Measurements from ENCODE around the gene EPHB2. TPM values are rescaled to one million over a fixed set of nuclear protein-coding genes. Genes with fewer than 3 reads are reported as not detected.
A peak's percentile ranks its signal among the peaks of the same experiment; 100 is the strongest.
"Not testable (repeated sequence)": the region's sequence is repeated elsewhere in the genome, so short reads cannot be mapped to it uniquely, and the experiment has no call there.

The EPHB2 gene
- total and polyA plus RNA-seq, 2 donors (not counting 1 experiment from before 2014, with no cell fraction given), result 0.07 to 0.39 TPM

DNA sequence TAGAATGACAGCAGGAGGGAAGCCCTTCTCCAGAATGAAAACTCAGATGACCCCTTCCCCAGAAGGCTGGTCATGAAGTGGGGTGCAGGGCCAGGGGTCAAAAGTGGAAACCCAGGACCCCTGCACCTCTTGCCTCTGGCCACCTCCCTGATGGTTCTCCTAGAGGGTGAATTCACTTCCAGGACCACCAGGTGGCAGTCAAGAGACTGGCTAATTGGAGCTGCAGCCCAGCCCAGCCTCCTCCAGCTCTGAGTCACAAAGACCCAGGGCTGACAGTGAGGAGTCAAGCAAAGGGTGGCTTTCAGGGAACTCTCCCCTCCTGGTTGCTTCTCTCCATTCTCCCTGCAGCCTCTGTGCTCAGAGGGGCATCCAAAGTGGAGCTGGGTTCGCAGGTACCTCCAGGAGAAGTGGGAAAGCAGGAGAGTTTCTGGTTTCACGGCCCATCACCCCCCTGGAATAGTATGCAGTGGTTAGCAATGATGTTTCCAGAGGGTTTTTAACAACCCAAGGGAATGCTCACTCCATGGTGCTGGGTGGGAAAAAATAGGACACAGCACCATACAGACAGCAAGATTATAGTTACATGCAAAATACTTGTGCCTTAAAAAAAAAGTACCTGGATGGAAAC lies 6.1 kb upstream of the EPHB2 start:
- peak; percentile 85 for ATAC-seq (ENCODE audit: low read depth)
- ChIA-PET CTCF (interaction anchor here (0.7 to 2.3 kb wide), 13 partner anchors 9 to 479 kb away, joined by 3 to 15 read pairs (median 6); no protein-coding TSS in a partner anchor), POLR2A (no interaction called here)
- 89% methylated on average over 2 of the region's 2 CpGs for WGBS (ENCODE audit: insufficient coverage)
- H3K27me3 Mint-ChIP-seq, result peaks cover 43% of the 10 kb centered on the region
- H3K27ac Mint-ChIP-seq, result no peak overlapping the region
- Histone ChIP-seq H3K9ac (ENCODE audit: low read length) (no peak overlapping the region), H3K4me2 (replicated peaks; ENCODE audit: low read depth, low read length, poor library complexity, severe bottlenecking) (no peak overlapping the region), H3K4me1 (ENCODE audit: control insufficient read depth in 2 of 2, insufficient read depth in 2 of 2, low read length in 2 of 2) (no peaks in the 10 kb centered on the region), H3K27me3 (replicated peaks in 1 of 4; ENCODE audit: control extremely low read depth in 1 of 4, control insufficient read depth in 3 of 4, insufficient read depth in 4 of 4, low read length in 3 of 4) (peaks cover 0 to 21% (median 2%) of the 10 kb centered on the region in 4 experiments), H2AFZ (ENCODE audit: insufficient read depth, low read depth, low read length, poor library complexity, severe bottlenecking) (no peak overlapping the region), H4K20me1 (ENCODE audit: control insufficient read depth, insufficient read depth, low read length, poor library complexity, severe bottlenecking) (no peaks in the 10 kb centered on the region), H3K9me3 (ENCODE audit: control extremely low read depth in 1 of 3, control insufficient read depth in 2 of 3, insufficient read depth in 1 of 3, low read length in 2 of 3) (no peaks in the 10 kb centered on the region), H3K79me2 (ENCODE audit: control insufficient read depth, insufficient read depth, low read length) (no peaks in the 10 kb centered on the region), H3K4me3 (ENCODE audit: control extremely low read depth in 1 of 5, extremely low read depth in 1 of 5, insufficient read depth in 1 of 5, low read depth in 2 of 5, low read length in 4 of 5) (no peak overlapping the region), H3K36me3 (replicated peaks in 1 of 2; ENCODE audit: control extremely low read depth in 1 of 2, control insufficient read depth in 1 of 2, extremely low read depth in 1 of 2, insufficient read depth in 2 of 2, low read length in 1 of 2) (no peaks in the 10 kb centered on the region), H3K27ac (ENCODE audit: low read length in 2 of 2) (no peak overlapping the region)
- no peaks in the 10 kb centered on the region for H3K9me3 Mint-ChIP-seq (ENCODE audit: insufficient read depth)
- no peak overlapping the region for H3K4me3 Mint-ChIP-seq
- peak; percentile 70 for DNase-seq
- H3K4me1 Mint-ChIP-seq, result peaks cover 2% of the 10 kb centered on the region
- TF ChIP-seq, protein P1, sequence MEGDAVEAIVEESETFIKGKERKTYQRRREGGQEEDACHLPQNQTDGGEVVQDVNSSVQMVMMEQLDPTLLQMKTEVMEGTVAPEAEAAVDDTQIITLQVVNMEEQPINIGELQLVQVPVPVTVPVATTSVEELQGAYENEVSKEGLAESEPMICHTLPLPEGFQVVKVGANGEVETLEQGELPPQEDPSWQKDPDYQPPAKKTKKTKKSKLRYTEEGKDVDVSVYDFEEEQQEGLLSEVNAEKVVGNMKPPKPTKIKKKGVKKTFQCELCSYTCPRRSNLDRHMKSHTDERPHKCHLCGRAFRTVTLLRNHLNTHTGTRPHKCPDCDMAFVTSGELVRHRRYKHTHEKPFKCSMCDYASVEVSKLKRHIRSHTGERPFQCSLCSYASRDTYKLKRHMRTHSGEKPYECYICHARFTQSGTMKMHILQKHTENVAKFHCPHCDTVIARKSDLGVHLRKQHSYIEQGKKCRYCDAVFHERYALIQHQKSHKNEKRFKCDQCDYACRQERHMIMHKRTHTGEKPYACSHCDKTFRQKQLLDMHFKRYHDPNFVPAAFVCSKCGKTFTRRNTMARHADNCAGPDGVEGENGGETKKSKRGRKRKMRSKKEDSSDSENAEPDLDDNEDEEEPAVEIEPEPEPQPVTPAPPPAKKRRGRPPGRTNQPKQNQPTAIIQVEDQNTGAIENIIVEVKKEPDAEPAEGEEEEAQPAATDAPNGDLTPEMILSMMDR (IDR thresholded peaks at IDR 0.05), result peak; percentile 91
- no peak for TF ChIP-seq EZH2 (IDR thresholded peaks at IDR 0.05; ENCODE audit: borderline replicate concordance, insufficient read depth, low read depth, low read length, poor library complexity, severe bottlenecking)
- intact Hi-C loops (cut with micrococcal nuclease), result loop anchor here (1.0 to 10.0 kb wide), 2 partner anchors 185 to 480 kb away; no protein-coding TSS in a partner anchor

DNA sequence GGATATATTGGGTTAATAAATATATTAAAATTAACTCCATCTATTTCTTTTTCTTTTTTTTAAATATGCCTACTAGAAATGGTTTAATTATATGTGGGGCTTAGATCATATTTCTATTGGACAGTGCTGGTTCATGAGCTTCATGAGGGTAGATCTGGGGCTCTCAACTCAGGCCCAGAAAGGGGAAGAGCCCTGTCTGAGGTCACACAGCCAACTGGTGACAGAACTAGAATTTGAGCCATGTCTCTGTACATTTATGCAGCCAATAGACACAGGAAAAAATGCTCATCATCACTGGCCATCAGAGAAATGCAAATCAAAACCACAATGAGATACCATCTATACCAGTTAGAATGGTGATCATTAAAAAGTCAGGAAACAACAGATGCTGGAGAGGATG lies 5.1 kb upstream of the EPHB2 start:
- Histone ChIP-seq H3K9ac (ENCODE audit: low read length) (no peak overlapping the region), H2AFZ (ENCODE audit: insufficient read depth, low read depth, low read length, poor library complexity, severe bottlenecking) (no peak overlapping the region), H3K4me1 (ENCODE audit: control insufficient read depth in 2 of 2, insufficient read depth in 2 of 2, low read length in 2 of 2) (peaks cover 3 to 6% of the 10 kb centered on the region in 2 donors), H3K4me3 (ENCODE audit: control extremely low read depth in 1 of 5, extremely low read depth in 1 of 5, insufficient read depth in 1 of 5, low read depth in 2 of 5, low read length in 4 of 5) (no peak overlapping the region), H3K27me3 (replicated peaks in 1 of 4; ENCODE audit: control extremely low read depth in 1 of 4, control insufficient read depth in 3 of 4, insufficient read depth in 4 of 4, low read length in 3 of 4) (peaks cover 0 to 28% (median 5%) of the 10 kb centered on the region in 4 experiments), H3K4me2 (replicated peaks; ENCODE audit: low read depth, low read length, poor library complexity, severe bottlenecking) (no peak overlapping the region), H3K36me3 (replicated peaks in 1 of 2; ENCODE audit: control extremely low read depth in 1 of 2, control insufficient read depth in 1 of 2, extremely low read depth in 1 of 2, insufficient read depth in 2 of 2, low read length in 1 of 2) (no peaks in the 10 kb centered on the region), H3K9me3 (ENCODE audit: control extremely low read depth in 1 of 3, control insufficient read depth in 2 of 3, insufficient read depth in 1 of 3, low read length in 2 of 3) (no peaks in the 10 kb centered on the region), H3K79me2 (ENCODE audit: control insufficient read depth, insufficient read depth, low read length) (no peaks in the 10 kb centered on the region), H3K27ac (ENCODE audit: low read length in 2 of 2) (no peak overlapping the region), H4K20me1 (ENCODE audit: control insufficient read depth, insufficient read depth, low read length, poor library complexity, severe bottlenecking) (no peaks in the 10 kb centered on the region)
- intact Hi-C loops (cut with micrococcal nuclease), result loop anchor here (10.0 kb wide), 1 partner anchor 479 kb away; no protein-coding TSS in a partner anchor
- Mint-ChIP-seq H3K4me1 (peaks cover 5% of the 10 kb centered on the region), H3K27me3 (peaks cover 47% of the 10 kb centered on the region), H3K9me3 (ENCODE audit: insufficient read depth) (no peaks in the 10 kb centered on the region), H3K4me3 (no peak overlapping the region), H3K27ac (no peak overlapping the region)
- no peak for DNase-seq
- ATAC-seq (ENCODE audit: low read depth), result no peak
- CTCF ChIA-PET, result interaction anchor here (1.1 to 2.3 kb wide), 6 partner anchors 11 to 225 kb away, joined by 3 to 15 read pairs (median 7); no protein-coding TSS in a partner anchor
- no peak for TF ChIP-seq EZH2 (IDR thresholded peaks at IDR 0.05; ENCODE audit: borderline replicate concordance, insufficient read depth, low read depth, low read length, poor library complexity, severe bottlenecking)
- TF ChIP-seq, protein P1 (IDR thresholded peaks at IDR 0.05), result no peak
- POLR2A ChIA-PET, result no interaction called here

DNA sequence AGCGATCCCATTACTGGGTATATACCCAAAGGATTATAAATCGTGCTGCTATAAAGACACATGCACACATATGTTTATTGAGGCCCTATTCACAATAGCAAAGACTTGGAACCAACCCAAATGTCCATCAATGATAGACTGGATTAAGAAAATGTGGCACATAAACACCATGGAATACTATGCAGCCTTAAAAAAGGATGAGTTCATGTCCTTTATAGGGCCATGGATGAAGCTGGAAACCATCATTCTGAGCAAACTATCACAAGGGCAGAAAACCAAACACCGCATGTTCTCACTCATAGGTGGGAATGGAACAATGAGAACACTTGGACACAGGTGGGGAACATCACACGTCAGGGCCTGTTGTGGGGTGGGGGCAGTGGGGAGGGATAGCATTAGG lies 4.5 kb upstream of the EPHB2 start:
- peaks cover 47% of the 10 kb centered on the region for H3K27me3 Mint-ChIP-seq
- H3K9me3 Mint-ChIP-seq (ENCODE audit: insufficient read depth); H3K36me3 ChIP-seq (replicated peaks in 1 of 2; ENCODE audit: control extremely low read depth in 1 of 2, control insufficient read depth in 1 of 2, extremely low read depth in 1 of 2, insufficient read depth in 2 of 2, low read length in 1 of 2); H4K20me1 ChIP-seq (ENCODE audit: control insufficient read depth, insufficient read depth, low read length, poor library complexity, severe bottlenecking); H3K4me3 ChIP-seq (ENCODE audit: control extremely low read depth in 1 of 5, extremely low read depth in 1 of 5, insufficient read depth in 1 of 5, low read depth in 2 of 5, low read length in 4 of 5); H3K4me2 ChIP-seq (replicated peaks; ENCODE audit: low read depth, low read length, poor library complexity, severe bottlenecking); H3K79me2 ChIP-seq (ENCODE audit: control insufficient read depth, insufficient read depth, low read length); DNase-seq; POLR2A ChIA-PET; ATAC-seq (ENCODE audit: low read depth); H3K9me3 ChIP-seq (ENCODE audit: control extremely low read depth in 1 of 3, control insufficient read depth in 2 of 3, insufficient read depth in 1 of 3, low read length in 2 of 3); H3K4me3 Mint-ChIP-seq; H3K27ac Mint-ChIP-seq; H3K27ac ChIP-seq (ENCODE audit: low read length in 2 of 2); H3K4me1 ChIP-seq (ENCODE audit: control insufficient read depth in 2 of 2, insufficient read depth in 2 of 2, low read length in 2 of 2); H3K9ac ChIP-seq (ENCODE audit: low read length); H2AFZ ChIP-seq (ENCODE audit: insufficient read depth, low read depth, low read length, poor library complexity, severe bottlenecking); H3K4me1 Mint-ChIP-seq: not testable (repeated sequence)
- intact Hi-C loops (cut with micrococcal nuclease), result loop anchor here (10.0 kb wide), 1 partner anchor 479 kb away; no protein-coding TSS in a partner anchor
- CTCF ChIA-PET, result interaction anchor here (2.3 kb wide), 1 partner anchor 182 kb away, joined by 15 read pairs; no protein-coding TSS in a partner anchor
- peaks cover 0 to 28% (median 5%) of the 10 kb centered on the region in 4 experiments for H3K27me3 ChIP-seq (replicated peaks in 1 of 4; ENCODE audit: control extremely low read depth in 1 of 4, control insufficient read depth in 3 of 4, insufficient read depth in 4 of 4, low read length in 3 of 4)
- no CpG with 5 or more reads among the region's 4 CpGs for WGBS (ENCODE audit: insufficient coverage)

Data from B cell (primary cell).